SK-N-SH (cell line): ENCODE measurements around the gene CRISPLD2. TPM values are rescaled to one million over a fixed set of nuclear protein-coding genes. Genes with fewer than 3 reads are reported as not detected.
A peak's percentile ranks its signal among the peaks of the same experiment; 100 is the strongest.

Source experiments
- CTCF ChIA-PET: fragments of 300-600, 350-600 bp; formaldehyde crosslinking; extraction: SDS; loops from one replicate; lab custom pipeline; 2021; lab: Yijun Ruan, JAX
- POLR2A ChIA-PET: fragments of 350-600 bp; sonication (Branson Sonifier 250); formaldehyde crosslinking; extraction: SDS; loops from one replicate; lab custom pipeline; 2020; ENCODE audit warnings: antibody characterized with exemption, inconsistent platforms; lab: Yijun Ruan, JAX
- DNase-seq: peaks from one replicate; pipeline ENCODE4 v3.0.0; 2012
- H2AFZ ChIP-seq: fragments of 200-600 bp; sonication (generic); 2 replicates; pipeline ENCODE4 v1.8.1; 2016; ENCODE audit warnings: antibody characterized with exemption, mild to moderate bottlenecking, low read depth
- H3F3A ChIP-seq: fragments of 200-600 bp; sonication (generic); replicated peaks from 2 replicates; pipeline ENCODE3; 2016; ENCODE audit warnings: antibody characterized with exemption, mild to moderate bottlenecking; ENCODE audit not compliant: insufficient read depth
- H3K27ac ChIP-seq, 2 experiments: fragments of 200-500 bp in 1 of 2; fragments of 200-600 bp in 1 of 2; sonication (Bioruptor generic) in 1 of 2; sonication (generic), shearing (Covaris generic) in 1 of 2; 2 replicates each; pipeline versions ENCODE4 v1.5.1 to v1.6.1; 2014 to 2016; ENCODE audit warnings: low read depth in 2 of 2, inconsistent platforms in 1 of 2, low read length in 1 of 2, mild to moderate bottlenecking in 1 of 2, mixed read lengths in 1 of 2
- H3K27me3 ChIP-seq: fragments of 200-600 bp; sonication (generic), shearing (Covaris generic); 2 replicates; pipeline ENCODE4 v1.6.1; 2016; ENCODE audit warnings: mixed run types; ENCODE audit not compliant: insufficient read depth
- H3K36me3 ChIP-seq, 2 experiments: fragments of 200-500 bp in 1 of 2; fragments of 200-600 bp in 1 of 2; sonication (Bioruptor generic) in 1 of 2; sonication (generic) in 1 of 2; replicated peaks in 1 of 2; 2 replicates each; pipeline versions ENCODE3 to v1.5.1; 2014 to 2016; ENCODE audit warnings: low read length in 1 of 2, mild to moderate bottlenecking in 1 of 2; ENCODE audit not compliant: insufficient read depth in 2 of 2, control insufficient read depth in 1 of 2
- H3K4me1 ChIP-seq, 2 experiments: fragments of 200-500 bp in 1 of 2; fragments of 200-600 bp in 1 of 2; sonication (Bioruptor generic) in 1 of 2; sonication (generic), shearing (Covaris generic) in 1 of 2; 2 replicates each; pipeline versions ENCODE4 v1.5.1 to v1.6.1; 2014 to 2016; ENCODE audit warnings: low read depth in 1 of 2, low read length in 1 of 2, mixed run types in 1 of 2; ENCODE audit not compliant: insufficient read depth in 2 of 2, control insufficient read depth in 1 of 2
- H3K4me2 ChIP-seq: fragments of 200-600 bp; sonication (generic), shearing (Covaris generic); 2 replicates; pipeline ENCODE4 v1.6.1; 2017; ENCODE audit warnings: mixed run types
- H3K4me3 ChIP-seq, 2 experiments: fragments of 200-500 bp in 1 of 2; fragments of 200-600 bp in 1 of 2; sonication (Bioruptor generic) in 1 of 2; sonication (generic), shearing (Covaris generic) in 1 of 2; 2 replicates each; pipeline versions ENCODE4 v1.5.1 to v1.8.1; 2014 to 2016; ENCODE audit warnings: low read depth in 2 of 2, inconsistent platforms in 1 of 2, low read length in 1 of 2, mild to moderate bottlenecking in 1 of 2, mixed read lengths in 1 of 2, moderate library complexity in 1 of 2
- H3K79me2 ChIP-seq: fragments of 200-600 bp; sonication (generic); 2 replicates; pipeline ENCODE4 v1.8.1; 2017; ENCODE audit warnings: mild to moderate bottlenecking; ENCODE audit not compliant: insufficient read depth
- H3K9ac ChIP-seq: fragments of 200-600 bp; sonication (generic); 2 replicates; pipeline ENCODE4 v1.6.1; 2017; ENCODE audit warnings: mixed run types
- H3K9me2 ChIP-seq: fragments of 200-600 bp; sonication (generic); 2 replicates; pipeline ENCODE4 v1.6.1; 2017; ENCODE audit warnings: mixed run types
- H3K9me3 ChIP-seq: fragments of 200-600 bp; sonication (generic); 2 replicates; pipeline ENCODE4 v1.6.1; 2017; ENCODE audit warnings: mixed run types, mild to moderate bottlenecking, moderate library complexity
- H4K20me1 ChIP-seq: fragments of 200-600 bp; sonication (generic); 2 replicates; pipeline ENCODE4 v1.6.1; 2017; ENCODE audit warnings: mild to moderate bottlenecking, mixed run types; ENCODE audit not compliant: insufficient read depth
- CTCF ChIP-seq: fragments of 200-600 bp; sonication (generic); IDR thresholded peaks from 2 replicates; pipeline ENCODE4 v1.6.1; 2017; ENCODE audit warnings: antibody characterized with exemption, mild to moderate bottlenecking, moderate library complexity
- EP300 ChIP-seq, 2 experiments: IDR thresholded peaks; 2 replicates each; pipeline versions ENCODE4 v1.4.0 to v1.6.1; 2012; ENCODE audit warnings: borderline replicate concordance in 1 of 2, low read depth in 1 of 2, low read length in 1 of 2
- EZH2phosphoT487 ChIP-seq: fragments of 200-600 bp; sonication (generic); IDR thresholded peaks from 2 replicates; pipeline ENCODE4 v1.6.1; 2017; ENCODE audit warnings: low read depth, mixed run types, mild to moderate bottlenecking, antibody characterized with exemption, moderate library complexity, borderline replicate concordance
- FOXM1 ChIP-seq: IDR thresholded peaks from 2 replicates; pipeline ENCODE4 v1.4.0; 2012; ENCODE audit warnings: low read depth, mild to moderate bottlenecking
- GABPA ChIP-seq: IDR thresholded peaks from 2 replicates; pipeline ENCODE4 v1.4.0; 2012; ENCODE audit warnings: low read depth, mild to moderate bottlenecking
- GATA2 ChIP-seq: sonication (generic); formaldehyde crosslinking; IDR thresholded peaks from 2 replicates; pipeline ENCODE4 v1.5.0; 2020; ENCODE audit warnings: mild to moderate bottlenecking, missing genetic modification reagents
- JUND ChIP-seq: IDR thresholded peaks from 2 replicates; pipeline ENCODE4 v1.4.0; 2012
- MAX ChIP-seq: IDR thresholded peaks from 2 replicates; pipeline ENCODE4 v1.4.0; 2012; ENCODE audit warnings: low read depth
- MXI1 ChIP-seq: IDR thresholded peaks from 2 replicates; pipeline ENCODE4 v1.6.1; 2012; ENCODE audit warnings: mild to moderate bottlenecking, low read depth, low read length, improper control_type of control experiment
- NRF1 ChIP-seq: IDR thresholded peaks from 2 replicates; pipeline ENCODE4 v1.6.1; 2012; ENCODE audit warnings: low read depth, mild to moderate bottlenecking, low read length
- POLR2AphosphoS5 ChIP-seq: IDR thresholded peaks from 2 replicates; pipeline ENCODE4 v1.6.1; 2012; ENCODE audit warnings: low read depth, low read length
- RFX5 ChIP-seq: IDR thresholded peaks from 2 replicates; pipeline ENCODE4 v1.6.1; 2012; ENCODE audit warnings: mild to moderate bottlenecking, improper control_type of control experiment, low read length
- SIN3A ChIP-seq: IDR thresholded peaks from 2 replicates; pipeline ENCODE4 v1.6.1; 2012; ENCODE audit warnings: low read depth, mild to moderate bottlenecking, low read length, moderate library complexity, borderline replicate concordance
- TAF1 ChIP-seq: IDR thresholded peaks from 2 replicates; pipeline ENCODE4 v1.6.1; 2012; ENCODE audit warnings: low read depth, mild to moderate bottlenecking, low read length, moderate library complexity, borderline replicate concordance
- TEAD4 ChIP-seq: IDR thresholded peaks from 2 replicates; pipeline ENCODE4 v1.4.0; 2012; ENCODE audit warnings: mild to moderate bottlenecking, borderline replicate concordance; ENCODE audit not compliant: insufficient read depth
- USF2 ChIP-seq: fragments of 150-350 bp; IDR thresholded peaks from 2 replicates; pipeline ENCODE4 v1.6.1; 2017; ENCODE audit warnings: antibody characterized with exemption, low read length, low read depth, borderline replicate concordance
- ZBTB33 ChIP-seq: IDR thresholded peaks from 2 replicates; pipeline ENCODE4 v1.4.0; 2012; ENCODE audit warnings: low read depth, borderline replicate concordance
- WGBS: methylation state at CpG from one replicate; pipeline ENCODE4 v1.1.6; 2017; ENCODE audit warnings: low lambda C conversion rate; 5-methylcytosine and 5-hydroxymethylcytosine counted together
- polyA plus RNA-seq, 3 experiments: library from polyadenylated mRNA; depleted of rRNA; stranded (reverse); fragments of >200 nt; gene quantifications; 2 replicates each; pipeline ENCODE4 v1.2.3, GENCODE V29; 2012

The CRISPLD2 gene
- polyA plus RNA-seq, 1 of the 3 experiments (the other 2 are of a cell fraction), result 6.3 TPM

- TF ChIP-seq ZBTB33 (no peak), CTCF (peak; percentile 15; the same call in 1 of the 2 replicates), SIN3A (peak; percentile 24; the same call in 1 of the 2 replicates), GABPA (peak; percentile 61), EP300 (IDR thresholded peaks at IDR 0.05; ENCODE audit: borderline replicate concordance in 1 of 2, low read depth in 1 of 2, low read length in 1 of 2) (peak in 1 of 2 experiments; percentile 40; a peak in 1 of 4 replicates), TAF1 (peak; percentile 16; the same call in 1 of the 2 replicates), JUND (peak; percentile 55)
- TF ChIP-seq, all 33 proteins: peak for 14
Observed at GRCh38 chr16:84806256-84806889, 13.4 kb upstream of the CRISPLD2 start (continued).

GRCh38 chr16:84806890-84807258 is 12.9 kb upstream of the CRISPLD2 start:
- peaks cover 9 to 11% of the 10 kb centered on the region in 2 experiments; a peak in 2 of 4 replicates for H3K4me1 ChIP-seq
- peak overlapping the region; percentile 12 to 82; a peak in 3 of 4 replicates for H3K27ac ChIP-seq
- H3K79me2 ChIP-seq, result no peaks in the 10 kb centered on the region
- peak overlapping the region; percentile 85 for H3K4me2 ChIP-seq
- ChIA-PET CTCF (interaction anchor here (0.8 to 1.2 kb wide), 3 partner anchors 9 to 161 kb away, joined by 3 read pairs; no protein-coding TSS in a partner anchor), POLR2A (no interaction called here)
- H3K9me3 ChIP-seq, result no peaks in the 10 kb centered on the region
- H2AFZ ChIP-seq, result peak overlapping the region; percentile 93
- peaks cover 19% of the 10 kb centered on the region for H3F3A ChIP-seq
- H3K36me3 ChIP-seq, result no peaks in the 10 kb centered on the region
- DNase-seq, result no peak
- no peaks in the 10 kb centered on the region for H3K27me3 ChIP-seq
- peak overlapping the region; percentile 40; the same call in 1 of the 2 replicates for H3K9ac ChIP-seq
- peak overlapping the region in 1 of 2 experiments; percentile 46; a peak in 2 of 4 replicates for H3K4me3 ChIP-seq
- TF ChIP-seq NRF1 (no peak), MXI1 (no peak), USF2 (no peak), FOXM1 (no peak), TEAD4 (no peak), GATA2 (CRISPR knock-in tag) (no peak), MAX (no peak), POLR2AphosphoS5 (no peak), EZH2phosphoT487 (no peak), RFX5 (no peak)
- WGBS, result 62% methylated on average over 10 of the region's 10 CpGs
- H4K20me1 ChIP-seq, result no peaks in the 10 kb centered on the region
- H3K9me2 ChIP-seq, result no peaks in the 10 kb centered on the region
